Femur (tissue), 1 donor: ENCODE results near the gene GPR85.
A peak's percentile ranks its signal among the peaks of the same experiment; 100 is the strongest.
"Not testable (repeated sequence)": the region's sequence is repeated elsewhere in the genome, so short reads cannot be mapped to it uniquely, and the experiment has no call there.

ENCODE experiments used
- DNase-seq: peaks from one replicate; pipeline ENCODE4 v3.0.0-alpha.2; 2017

Gene GPR85, protein sequence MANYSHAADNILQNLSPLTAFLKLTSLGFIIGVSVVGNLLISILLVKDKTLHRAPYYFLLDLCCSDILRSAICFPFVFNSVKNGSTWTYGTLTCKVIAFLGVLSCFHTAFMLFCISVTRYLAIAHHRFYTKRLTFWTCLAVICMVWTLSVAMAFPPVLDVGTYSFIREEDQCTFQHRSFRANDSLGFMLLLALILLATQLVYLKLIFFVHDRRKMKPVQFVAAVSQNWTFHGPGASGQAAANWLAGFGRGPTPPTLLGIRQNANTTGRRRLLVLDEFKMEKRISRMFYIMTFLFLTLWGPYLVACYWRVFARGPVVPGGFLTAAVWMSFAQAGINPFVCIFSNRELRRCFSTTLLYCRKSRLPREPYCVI

DNA sequence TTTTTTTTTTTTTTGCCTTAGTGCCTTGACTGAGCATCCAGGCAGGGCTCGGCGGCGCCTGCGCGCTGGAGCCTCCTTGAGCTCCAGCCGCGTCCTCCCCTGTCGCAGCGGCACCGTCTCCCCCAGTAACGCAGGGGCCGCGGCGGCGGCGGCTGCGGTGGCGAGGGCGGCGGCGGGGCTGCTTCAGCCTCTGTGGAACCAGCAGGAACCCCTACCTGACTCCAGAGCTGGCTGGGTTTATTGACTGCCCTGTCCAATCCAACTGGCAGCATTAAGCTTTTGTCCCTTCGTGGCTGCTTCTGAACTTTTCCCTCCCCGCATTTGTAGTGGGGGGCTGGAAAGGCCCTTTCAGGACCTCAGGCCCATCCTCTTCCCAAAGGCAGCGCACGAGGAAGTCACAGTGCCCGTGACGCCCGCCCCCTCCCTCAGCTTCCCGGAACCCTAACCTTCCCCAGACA lies at the start of gene GPR85:
TSS of gene GPR85 (minus strand) at position 397 of the 458 bp plus-strand sequence. CDS start 2,106 bp downstream, outside the sequence.
- DNase-seq: peak; percentile 74

DNA sequence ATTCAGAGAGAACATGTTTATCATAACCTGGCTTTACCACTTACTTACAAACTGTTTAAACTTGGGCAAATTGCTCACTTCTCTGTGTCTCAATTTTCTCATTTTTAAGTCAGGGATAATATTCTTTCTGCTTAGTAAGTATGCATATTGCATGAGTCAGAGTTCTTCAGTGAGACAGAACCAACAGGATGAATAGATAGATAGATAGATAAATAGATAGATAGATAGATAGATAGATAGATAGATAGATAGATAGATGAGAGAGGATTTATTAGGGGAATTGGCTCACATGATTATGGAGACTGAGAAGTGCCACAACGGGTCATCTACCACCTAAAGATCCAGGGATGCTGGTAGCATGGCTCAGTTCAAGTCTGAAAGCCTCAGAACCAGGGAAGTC lies 47.4 kb upstream of the GPR85 start:
- DNase-seq: no peak

DNA sequence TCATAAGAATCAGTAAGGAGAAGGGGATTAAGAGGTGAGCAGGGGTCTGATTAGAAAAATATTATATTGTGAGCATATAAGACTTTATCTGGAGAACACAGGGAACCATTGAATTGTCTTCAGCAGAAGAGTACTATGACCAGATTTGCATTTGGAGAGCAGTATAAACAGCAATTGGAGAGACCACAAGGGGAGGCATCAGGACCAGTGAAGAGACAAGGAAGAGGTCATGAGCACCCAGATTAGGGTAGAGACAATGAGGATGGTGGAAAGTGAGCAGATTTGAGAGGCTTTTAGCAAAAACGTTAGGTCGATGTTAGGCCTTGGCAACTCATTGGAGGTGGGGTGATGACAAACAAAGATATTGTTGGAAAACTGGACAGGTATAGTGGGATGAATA lies 44.7 kb upstream of the GPR85 start:
- DNase-seq: no peak

DNA sequence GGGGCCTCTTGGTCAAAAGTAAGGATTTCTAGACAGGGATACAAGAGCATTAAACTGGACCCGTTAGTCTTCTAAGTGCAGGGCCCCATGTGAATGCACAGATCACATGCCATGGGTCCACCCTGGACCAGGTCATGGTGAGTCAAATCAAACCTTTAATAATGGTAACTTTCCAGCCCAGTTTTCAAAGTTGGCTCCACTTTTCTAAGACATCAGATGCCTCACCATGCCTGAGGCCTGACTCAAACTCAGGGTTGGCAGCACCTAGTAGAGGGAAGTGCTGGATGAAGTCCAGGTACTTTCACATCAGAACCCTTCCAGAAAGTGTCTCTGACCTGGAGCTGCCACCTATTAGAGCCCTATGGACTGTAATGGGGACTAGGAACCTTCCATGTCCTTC lies 41.4 kb upstream of the GPR85 start:
- DNase-seq: no peak

DNA sequence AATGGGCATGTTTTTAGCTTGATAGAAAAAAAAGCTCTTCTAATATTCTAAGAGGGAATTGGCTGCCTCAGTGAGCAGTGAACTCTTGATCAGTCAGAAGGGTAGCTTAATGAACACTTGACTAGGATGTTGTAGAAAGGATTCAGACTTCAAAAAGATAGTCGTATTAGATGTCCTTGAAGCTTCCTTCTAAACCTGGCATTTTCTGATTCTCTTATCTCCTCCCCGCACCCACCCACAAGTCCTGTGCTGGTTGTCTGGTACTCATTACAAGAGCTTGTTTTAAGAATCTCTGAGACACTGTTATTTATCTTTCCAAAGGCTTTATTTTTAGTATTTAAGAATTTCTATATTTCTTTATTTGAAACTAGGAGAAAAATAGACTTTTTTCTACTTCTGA lies 39.1 kb upstream of the GPR85 start:
- no peak for DNase-seq

DNA sequence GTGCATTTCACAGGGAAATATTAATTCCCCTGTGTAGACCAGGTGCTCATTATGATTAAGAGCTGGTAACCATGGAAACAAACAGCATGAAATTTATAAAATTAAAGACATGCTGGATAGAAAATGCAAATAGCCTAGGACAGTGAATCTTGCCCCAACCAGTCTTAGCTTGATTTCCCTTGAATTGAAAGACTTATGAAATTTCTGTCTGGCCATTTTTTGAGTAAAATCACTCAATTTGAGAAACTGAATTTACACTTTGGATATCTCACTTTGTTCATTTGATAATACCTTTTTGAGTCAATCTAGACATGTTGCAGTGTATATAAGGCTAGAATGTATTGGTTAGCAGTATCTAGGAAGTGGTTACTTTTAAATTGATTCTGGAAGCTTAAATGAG lies 36.1 kb upstream of the GPR85 start:
- DNase-seq: no peak

DNA sequence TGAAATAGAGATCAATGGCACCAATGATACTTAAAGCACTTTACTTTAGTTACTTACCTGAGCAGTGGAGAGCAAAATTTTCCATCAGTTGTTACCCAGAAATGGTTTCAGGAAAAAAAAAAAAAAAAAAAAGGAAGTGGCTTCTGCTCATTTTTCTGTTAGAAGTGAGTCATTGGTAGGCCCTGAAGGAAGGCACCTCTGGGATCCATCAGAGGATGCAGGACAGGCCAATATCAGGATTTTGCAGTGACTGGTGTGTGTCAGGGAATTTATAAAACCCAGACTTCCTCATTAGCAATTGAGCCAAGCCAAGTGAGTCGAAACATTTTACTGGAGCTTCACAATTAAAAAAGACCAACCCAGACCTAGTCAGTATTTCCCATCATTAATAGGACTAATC lies 34.0 kb upstream of the GPR85 start:
- DNase-seq: no peak

DNA sequence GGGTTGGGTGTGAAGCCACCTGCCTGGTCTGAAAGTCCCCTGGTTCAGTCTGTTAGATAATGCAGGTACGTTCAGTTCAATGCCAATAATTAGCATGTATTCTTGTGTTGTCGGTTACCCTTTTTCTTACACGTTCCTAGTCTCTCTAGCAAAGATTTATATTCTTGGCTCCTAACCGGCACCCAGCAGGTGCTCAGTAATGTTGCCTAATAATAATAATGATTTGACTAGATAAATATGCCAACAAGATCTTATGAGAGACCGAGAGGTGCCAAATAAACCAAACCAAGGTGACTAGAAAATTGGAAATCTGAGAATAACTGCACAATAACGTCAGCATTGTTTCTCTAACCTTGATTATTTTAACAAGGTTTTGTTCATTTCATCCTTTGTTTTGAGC lies 32.8 kb upstream of the GPR85 start:
- no peak for DNase-seq

DNA sequence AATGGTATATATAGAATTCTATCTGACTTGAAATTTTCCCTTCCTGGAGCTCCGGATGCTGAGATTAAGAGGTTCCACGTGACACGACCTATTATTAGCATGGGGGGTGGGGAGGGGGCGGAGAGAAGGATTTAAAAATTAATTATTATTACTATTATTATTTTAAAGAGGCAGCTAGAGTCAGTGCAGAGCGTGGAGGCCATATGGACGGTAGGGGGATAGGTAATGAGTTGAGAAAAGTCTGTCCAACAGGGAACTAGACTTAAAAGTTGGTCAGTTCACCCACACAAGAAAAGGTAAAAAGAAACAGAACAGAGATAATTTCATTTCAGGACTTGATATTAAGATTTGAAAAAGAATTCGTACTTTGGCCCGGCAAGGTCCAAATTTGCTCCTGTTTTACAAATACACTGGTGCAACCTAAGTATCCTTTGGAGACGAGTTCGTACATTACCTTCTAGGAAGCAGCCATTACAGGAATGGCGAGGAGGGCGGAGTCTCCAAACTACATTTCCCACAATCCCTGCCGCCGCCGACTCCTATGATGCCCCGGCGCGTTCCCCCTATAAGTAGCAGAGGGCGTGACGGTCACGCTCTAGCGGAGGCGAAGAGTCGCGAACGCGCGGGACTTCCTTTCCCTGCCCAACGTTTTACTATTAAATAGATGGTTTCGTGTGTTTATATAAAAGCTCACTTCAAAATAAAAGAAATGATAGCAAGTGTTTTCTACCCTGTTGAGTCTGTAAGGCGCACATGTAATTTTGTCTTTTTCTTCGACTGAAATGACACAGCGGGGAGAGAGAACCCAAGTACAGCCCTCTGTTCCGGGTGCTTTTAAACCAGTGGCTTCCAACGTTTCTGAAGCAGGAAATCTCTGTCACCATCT lies 31.7 kb upstream of the GPR85 start, which contains the start of gene SMIM30:
TSS of gene SMIM30 (minus strand) at position 481 of the 886 bp plus-strand sequence. CDS start 976 bp downstream, outside the sequence.
- peak; percentile 95 for DNase-seq

DNA sequence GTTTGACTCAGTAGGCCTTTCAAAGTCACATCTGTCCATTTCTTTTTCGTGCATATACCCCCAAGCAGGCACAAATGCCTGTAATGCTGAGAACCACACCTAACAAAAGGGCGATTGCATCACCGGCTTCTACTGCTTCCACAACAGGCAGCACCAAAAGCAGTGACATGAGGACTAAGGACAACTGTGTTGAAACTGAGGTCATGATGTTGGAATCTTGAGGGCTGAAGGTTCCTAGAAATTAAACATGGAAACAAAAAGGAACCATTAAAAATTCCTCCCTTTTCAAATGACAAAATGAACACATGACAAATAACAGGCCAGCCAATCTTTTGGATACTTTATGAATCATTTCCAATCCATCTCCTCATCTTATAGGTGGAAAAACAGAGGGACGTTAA lies 30.7 kb upstream of the GPR85 start:
- not testable (repeated sequence) for DNase-seq

DNA sequence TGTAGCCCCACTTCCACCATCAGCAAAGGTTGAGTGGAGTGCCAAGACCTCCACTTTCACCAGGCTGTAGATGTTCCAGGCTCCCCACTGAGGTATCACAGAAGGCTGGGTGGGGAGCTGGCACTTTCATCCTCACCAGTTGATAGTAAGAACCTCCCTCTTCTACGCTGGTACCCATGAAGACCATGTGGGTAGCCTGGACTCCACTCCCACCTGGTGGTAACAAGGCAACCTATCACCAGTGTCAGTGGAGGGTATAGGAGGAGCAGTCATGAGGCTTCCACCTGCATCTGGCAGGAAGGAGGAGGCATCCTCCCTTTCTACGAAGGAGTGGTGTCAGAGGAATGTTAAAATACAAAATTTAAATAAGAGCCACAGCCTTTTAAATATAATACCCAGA lies 27.3 kb upstream of the GPR85 start:
- no peak for DNase-seq

DNA sequence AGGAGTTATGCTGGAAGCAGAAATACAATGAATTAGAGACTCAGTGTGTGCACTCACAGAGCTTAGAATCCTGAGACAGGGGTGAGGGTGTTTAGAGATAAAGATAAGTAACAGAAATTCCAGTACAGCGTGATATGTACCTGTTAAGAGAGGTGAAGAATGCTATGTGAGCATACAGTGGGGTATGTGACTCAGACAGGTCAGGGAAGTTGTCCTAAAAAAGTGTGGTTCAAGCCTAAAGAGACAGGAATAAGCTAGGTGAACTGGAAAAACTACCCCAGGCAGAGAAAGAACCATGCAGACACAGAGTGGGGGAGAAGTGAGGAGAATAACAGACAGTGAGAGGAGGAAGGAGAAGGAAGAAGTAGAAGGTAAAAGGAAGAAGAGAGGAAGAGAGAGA lies 23.1 kb upstream of the GPR85 start:
- no peak for DNase-seq

DNA sequence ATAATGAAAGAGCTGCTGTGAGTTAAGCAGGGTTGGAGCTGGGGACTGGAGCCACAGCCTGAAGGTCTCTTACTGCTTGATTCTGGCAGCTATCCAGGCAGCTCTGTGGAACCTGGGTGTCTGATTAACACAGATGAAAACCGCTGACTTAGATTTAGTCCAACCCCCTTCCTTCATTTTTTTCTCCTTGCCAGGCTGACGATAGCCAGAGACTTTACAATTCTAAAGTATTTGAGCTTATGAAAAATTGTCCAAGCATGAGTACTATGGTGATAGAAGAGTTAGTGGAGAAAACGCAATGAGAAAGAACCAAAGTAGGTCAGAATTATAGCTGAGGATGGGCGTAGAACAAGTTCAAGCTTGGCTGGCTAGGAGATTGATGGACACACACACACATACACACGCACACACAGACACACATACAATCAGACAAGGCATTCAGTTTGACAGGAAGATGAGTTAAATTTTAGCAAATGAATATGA lies 13.5 kb upstream of the GPR85 start:
- DNase-seq: no peak

DNA sequence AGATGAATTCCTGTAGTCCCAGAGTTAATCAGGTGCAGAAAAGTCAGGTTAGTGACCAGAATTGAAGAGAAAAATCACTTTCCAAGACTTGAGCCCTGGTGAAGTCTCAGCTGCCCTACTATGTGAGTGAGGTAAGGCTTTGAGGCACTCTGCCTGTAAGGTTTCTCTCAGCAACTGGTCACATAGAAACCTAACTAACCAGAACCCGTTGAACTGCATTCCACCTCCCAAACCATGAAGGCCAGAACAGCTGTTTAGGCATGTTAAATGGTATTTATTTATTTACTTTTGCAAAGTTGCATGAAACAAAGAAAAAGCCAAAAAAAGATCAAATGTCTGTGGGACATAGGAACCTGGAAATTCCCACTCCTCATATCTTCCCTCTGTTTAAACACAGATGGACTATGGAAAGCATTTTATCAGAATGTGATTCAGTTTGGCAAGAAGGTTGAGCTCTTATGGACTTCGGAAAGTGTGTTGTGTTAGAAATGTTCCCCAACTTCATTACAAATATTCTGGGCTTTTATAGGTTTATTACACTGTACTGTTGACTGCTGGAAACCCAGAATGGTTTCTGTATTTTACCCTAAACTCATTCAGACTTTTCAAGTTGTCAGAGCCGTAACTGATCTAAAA lies 12.8 kb upstream of the GPR85 start:
- DNase-seq: no peak

DNA sequence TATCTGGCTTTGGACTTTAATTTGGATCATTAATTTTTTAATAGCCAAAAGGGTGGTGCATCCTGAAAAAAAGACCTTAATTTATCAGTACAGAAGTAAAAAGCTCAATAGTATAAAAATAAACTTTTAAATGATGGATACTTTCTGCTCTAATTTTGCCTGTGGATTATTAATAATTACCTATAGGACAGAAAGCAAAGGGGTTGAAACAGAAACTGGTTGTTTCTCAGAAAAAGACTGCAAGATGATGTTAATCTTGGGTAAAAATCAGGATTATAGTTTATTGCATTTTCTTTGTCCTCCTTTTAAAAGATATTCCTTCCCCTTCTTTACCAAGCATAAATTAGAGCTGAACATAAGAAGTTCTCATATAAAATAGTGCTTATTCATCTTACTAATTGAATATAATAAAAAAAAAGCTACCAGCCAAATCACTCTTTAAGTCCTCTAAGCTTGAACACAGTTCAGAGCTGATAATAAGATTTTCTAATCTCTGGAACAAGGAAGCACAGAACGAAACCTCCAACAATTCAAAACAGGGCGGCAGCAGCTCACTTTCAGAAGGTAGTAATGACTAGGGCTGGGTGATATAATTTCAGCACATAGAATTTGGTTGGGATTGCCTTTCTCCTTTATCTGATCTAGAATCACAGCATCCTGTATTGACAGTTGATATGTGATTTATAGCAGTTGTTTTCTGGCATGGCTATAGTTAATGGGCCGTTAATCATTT lies 8.1 kb upstream of the GPR85 start:
- no peak for DNase-seq

DNA sequence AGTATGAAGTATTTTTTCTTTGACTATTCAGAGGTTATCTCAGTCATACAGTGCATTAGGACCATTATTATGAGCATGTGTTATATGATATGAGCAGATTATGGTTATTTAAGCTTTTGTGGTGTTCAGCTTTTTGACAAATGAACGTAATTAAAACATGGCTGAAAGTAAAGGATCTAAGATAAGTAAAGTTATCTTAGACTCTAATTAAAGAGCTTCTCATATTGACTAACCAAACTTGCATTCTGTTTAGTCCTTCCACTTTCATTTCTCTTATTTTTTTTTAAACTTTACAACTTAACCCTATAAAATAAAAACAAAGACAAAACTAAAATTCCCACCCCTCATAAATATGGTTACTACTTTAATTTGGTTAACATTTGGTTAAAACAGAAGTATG lies 6.9 kb upstream of the GPR85 start:
- DNase-seq: no peak

DNA sequence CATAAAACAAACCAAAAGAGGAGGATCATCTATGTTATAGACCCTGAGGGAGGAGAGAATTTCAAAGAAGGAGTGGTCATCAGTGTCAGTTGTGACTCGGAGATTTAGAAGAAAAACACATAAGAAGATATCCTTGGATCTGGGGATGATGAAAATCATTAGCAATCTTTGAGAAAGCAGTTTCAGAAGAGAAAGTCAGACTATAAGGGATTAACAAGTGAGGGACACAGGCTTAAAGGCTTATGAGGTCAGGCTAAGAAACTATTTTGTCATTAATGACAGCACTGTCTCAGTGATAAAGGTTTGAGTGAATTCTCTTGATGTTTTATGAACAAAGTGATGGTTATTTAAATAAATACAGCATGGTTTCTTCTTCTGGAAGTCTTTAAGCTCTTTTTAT lies 6.1 kb upstream of the GPR85 start:
- DNase-seq: no peak

DNA sequence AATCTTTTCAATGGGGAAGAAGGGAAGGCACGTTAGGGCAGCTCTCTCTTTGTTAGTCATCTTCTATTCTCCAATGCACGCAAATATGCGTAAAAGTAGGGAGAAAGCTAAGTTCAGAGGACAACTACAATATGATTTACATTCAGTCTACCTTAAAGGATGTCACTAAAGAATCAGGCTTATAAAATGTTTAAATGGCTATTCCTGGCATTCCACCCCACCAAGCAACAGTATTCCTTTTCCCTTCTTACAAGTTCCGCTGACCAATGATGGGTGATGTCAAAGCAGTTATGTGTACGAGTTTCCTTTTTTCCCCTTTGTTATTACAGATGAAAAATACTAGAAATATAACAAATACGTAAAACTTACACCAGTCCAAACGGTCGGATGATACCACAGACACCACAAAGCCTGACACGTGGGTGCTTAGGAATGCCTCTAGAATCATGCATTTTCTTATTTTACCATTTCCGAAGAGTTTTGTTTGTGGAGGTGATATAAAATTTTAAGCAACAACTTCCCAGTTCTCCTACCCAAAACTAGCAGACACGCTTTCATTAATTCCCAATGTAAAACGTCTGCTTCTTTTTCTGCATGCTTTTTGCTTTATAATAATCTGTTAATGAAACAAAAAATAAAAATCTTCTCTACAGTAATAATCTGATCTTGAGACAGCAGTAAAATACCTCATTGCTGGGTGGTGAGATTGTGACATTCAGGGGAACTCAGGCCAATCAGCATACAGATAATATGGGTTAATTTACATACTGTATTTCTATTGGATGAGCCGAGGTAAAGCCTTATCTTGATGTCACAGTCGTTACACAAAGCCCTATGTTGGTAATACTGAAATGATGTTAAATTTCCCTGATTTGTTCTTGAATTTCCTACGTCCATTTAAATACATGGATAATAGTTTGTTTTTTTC lies 708 bp upstream of the GPR85 start:
- DNase-seq: peak; percentile 27

DNA sequence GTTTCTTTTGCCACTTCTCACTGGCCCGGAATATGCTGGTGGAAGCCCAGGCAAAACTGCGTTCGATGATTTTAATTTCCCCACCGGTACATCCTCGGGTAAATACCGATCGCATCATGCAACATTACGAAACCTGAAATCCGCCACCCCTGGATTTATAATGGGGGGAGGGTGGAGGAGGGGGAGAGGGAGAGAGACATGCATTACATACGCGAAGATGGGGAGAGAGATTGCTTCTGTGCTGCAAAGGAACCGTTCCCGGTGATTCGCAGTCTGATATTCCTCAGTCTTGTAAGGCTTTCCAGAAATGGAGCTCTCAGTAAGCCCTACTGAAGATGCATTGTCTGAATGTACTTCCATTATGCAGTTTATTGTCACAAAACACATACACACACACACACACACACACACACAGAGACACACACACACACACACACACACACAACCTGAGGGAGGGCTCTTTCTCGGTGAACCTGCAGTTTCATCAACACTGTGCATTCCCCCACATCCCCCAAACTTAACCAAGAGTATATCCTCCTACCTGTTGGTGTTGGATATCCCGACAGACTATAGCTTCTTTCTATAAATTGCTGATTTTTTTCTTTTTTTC lies 741 bp downstream of the GPR85 start:
- no peak for DNase-seq

DNA sequence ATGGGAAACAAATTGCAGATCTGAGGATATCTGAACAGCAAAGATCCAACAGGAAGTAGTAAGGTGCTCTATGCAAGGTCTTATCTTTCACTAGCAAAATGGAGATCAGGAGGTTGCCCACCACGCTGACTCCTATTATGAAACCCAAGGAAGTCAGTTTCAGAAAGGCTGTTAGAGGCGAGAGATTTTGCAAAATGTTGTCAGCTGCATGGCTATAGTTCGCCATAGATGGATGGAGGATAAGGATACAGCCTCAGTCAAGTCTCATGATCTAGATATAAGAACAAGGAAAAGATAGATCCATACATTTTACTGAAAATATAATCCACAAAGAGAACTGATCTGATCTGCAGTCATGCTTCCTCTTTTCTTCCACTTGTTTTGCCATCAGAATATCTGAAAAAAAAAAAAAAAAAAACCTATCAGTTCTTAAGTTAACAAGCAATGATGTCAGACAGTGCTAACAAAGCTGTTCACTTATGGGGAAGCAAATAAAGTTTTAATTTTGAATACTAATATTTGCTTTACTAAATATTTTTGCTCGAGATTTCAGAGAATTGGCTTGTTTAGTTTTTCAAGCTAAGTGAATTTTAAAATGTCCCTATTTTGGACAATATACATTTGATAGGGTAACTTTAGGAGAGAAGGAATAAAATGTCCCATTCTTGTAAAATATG lies 2.0 kb downstream of the GPR85 start:
- no peak for DNase-seq
